HG03196 (cell line): ENCODE results near the gene STK24.
"Not testable (repeated sequence)": the region's sequence is repeated elsewhere in the genome, so short reads cannot be mapped to it uniquely, and the experiment has no call there.

Source experiments
- ATAC-seq: cut with Tn5 transposase; IDR thresholded peaks from one replicate; pipeline ENCODE4 v1.9.1; 2021; ENCODE audit not compliant: unreplicated experiment

The STK24 gene

DNA sequence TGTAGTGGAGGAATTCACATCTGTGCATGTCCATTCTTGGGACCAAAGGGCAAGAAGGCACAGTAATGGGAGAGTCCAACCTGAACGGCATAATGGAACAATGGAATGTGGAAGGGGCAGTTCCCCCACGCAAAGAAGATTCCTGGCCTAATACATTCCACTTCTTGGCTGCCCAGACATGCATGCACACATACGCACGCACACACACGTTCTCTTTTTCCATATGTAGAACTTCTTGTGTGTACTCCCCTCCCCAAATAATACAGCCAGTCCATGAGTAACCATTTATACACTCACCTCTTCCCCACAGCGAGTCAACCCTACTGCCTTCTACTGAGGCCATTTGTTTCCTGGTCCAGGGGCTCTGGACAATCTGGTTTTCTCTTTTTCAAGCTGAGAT lies 6.0 kb upstream of the STK24 start:
- ATAC-seq, result no peak

DNA sequence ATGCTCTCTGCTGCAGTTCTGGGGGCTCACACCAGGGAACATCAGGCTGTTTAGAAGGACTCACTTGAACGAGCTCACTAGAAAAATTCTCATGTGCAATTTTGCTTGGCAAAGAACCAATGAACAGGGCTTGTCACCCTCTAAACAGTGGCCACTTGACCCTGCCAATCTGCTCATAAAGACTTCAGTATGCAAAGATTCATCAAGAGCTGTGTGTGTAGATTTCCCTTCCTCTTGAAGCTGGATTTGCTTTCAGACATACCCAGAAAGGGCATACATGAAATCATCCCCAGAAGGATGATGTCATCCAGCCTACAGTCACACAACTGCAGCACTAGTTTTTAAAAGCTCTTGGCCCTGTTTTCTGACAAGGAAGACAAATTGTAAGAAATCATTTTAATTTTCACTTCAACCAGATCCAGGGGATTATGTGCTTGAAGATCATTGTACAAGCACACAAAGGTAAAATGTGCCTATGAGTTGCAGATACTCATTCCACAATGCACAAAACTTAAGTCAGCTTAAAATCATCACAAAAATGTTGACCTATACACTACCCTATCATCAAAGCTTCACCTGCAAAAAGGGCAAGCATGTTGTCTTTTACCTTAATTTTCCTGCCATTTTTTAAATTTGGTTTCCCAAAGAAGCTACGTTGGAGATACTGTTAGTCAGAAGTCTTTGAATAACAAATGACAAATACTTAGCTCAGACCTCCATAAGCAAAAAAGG lies 5.2 kb upstream of the STK24 start:
- ATAC-seq, result no peak

DNA sequence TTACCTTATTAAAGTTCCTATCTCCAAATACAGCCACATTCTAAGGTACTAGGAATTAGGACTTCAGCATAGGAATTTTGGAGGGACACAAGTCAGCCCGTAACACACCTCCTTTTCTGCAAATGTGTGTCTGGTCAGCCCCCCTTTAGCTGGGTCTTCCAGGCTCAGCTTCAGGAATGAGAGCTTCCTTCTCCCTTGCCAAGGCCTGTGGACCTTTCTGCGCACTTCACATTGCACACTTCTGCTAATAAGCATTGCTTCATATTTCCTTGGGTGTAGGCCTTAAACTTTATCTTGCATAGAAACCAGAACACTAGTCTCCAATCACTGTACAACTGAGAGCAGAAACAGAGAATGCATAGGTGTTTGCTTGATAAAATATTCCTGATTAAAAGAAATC lies 4.5 kb upstream of the STK24 start:
- no peak for ATAC-seq

DNA sequence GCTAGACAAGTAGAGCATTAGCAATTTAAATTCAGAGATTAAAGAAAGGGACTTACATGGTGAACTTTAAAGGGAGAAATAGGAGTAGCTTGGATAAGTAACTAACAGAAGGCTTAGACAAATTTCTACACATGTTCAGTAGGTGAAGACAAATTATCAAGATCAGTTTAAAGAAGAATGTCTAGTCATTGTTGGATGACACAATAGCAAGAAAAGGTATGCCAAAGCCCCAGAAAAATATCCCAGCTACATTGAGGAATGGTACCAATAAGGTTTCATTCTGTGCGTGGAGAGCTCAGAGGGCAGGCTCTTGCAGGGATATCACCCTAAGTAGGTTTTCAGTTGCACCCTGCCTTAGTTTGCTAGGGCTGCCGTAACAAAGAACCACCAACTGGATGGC lies 3.5 kb upstream of the STK24 start:
- no peak for ATAC-seq

DNA sequence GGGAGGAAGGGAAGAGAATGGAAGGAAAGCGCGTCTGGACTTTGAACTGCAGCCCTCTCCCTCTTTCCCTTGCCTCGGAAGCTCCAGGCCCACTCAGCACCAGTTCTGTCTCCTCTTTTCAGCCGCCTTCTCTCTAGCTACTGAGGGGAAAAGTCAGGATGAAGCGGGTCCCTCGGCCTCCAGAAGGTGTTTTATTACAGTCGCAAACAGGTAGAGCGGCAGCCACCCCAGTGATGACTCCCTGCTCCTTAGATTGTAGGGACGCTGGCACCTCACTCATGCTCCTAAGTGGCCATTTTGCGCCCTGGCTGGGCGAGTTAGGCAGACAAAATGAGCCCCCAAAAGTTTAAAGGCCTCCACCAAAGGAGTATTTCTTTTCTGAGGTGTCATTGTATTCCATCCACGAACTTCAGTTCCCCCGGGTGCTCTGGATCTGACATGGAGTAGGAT lies 954 bp upstream of the STK24 start:
- ATAC-seq, result no peak

DNA sequence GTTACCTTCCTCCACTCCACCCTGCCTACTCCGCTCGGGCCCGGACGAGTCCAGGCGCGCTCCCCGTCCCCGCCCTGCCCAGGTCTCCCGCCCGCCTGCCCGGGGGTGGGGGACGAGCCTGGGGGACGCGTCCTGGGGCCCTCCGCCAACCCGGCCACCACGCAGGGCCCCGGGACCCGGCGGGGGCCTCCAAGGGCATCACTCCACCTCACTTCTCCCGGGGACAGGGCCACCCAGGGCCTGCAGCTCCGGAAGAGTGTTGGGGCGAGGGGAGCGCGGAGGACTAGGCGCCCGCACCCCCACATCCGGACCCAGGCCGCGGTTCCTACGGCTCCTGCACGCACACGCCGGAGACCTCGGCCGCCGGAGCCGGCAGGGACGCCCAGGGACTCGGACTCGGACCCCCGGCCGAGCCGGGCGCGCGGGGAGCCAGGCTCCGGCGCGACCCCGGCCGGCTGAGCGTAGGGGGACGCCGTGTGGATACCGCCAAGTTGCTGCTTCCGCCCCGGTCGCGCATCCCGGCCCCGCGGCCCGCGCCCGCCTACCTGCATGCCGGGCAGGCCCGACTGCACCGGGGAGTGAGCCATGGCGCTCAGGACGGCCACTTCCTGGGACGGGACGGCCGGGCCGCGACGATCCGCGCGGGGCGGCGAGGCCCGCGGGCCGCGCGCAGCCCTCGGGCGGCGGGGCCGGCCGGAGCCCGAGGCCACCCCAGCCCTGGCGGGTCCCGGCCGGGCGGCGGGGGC lies 534 bp downstream of the STK24 start:
- peak; percentile 24 for ATAC-seq

DNA sequence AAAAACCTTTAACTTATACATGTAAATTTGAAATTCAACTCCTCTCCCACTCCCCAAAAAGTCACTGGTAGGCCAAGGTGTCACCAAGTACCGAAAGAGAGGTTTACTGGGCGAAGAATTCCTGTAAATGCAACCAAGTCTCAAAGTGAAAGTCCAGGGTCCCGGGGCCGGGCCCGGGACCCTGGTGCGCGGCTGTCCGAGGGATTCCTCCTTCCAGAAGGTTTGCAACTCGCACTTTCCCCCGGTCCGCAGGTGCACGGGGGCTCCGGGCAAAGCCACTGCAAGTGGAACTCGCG lies 1.1 kb downstream of the STK24 start:
- no peak for ATAC-seq

DNA sequence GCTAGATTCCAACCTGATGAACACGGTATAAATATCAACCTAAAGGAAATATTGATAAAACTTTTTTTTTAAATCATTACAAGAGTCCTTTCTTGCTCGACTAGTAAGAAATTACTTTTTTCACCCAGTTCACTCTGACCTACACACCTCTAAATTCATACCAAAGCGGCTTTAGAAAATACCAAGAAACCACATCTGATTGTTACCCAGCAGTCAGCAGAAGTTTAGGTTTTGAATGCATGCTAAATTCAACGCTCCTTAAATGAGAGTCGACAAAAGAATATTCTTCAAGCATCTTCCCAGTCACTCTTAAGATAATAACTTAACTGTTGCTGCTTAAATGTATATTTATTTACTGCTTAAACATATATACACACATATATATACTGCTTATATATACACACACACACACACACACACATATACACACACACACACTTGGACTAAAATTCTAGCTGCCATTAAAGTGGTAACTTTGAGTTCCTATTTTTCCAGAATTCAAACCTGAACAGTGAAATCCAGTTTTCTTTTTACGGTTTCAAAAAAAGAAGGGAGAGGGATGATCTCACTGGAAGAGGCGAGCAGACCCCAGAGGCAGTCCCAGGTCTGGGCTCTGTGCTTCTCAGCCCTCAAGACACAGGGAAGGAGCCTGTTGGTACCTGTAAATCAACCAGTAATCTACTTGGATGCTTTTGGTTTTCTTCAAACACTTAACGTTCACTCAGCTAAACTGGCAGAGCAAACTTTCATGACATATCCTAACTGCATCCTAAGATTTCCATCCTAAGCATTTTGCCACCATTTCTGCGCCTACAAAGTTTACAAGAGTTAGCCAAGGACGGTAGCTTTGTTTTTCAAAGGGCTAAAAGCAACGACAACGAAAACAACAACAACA lies 1.7 kb downstream of the STK24 start:
- no peak for ATAC-seq

DNA sequence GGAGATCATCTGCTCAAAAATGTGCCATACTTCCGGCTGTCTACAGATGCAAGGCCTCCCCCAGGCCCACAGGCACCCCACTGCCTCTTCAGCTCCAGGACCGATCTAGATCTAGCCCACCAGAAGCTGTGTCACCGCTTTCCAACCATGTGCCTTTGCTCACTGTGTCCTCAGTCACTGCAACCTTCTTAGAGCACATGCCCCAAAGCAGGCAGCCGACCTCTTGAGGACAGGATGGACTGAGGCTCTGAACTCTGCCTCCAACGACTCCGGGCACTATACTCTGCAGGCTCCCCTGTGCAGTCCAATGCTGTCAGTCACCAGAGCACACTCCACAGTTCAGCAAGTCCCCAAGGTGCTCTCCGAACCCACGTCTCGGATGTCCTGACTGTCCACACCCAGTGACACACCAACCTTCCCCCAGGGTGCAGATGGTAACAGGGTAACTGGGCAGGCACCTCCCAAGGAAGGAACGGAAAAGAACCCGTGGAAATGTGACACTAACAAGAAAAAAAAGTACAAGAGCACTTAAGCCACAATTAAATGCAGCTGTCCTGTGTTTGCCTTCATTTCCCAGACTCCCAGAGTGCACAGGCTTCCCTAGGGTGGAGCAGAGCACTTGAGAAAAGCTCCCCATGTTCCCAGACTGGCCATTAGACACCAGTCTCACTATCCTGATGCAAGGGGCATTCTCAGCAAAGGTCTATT lies 4.8 kb downstream of the STK24 start:
- no peak for ATAC-seq

DNA sequence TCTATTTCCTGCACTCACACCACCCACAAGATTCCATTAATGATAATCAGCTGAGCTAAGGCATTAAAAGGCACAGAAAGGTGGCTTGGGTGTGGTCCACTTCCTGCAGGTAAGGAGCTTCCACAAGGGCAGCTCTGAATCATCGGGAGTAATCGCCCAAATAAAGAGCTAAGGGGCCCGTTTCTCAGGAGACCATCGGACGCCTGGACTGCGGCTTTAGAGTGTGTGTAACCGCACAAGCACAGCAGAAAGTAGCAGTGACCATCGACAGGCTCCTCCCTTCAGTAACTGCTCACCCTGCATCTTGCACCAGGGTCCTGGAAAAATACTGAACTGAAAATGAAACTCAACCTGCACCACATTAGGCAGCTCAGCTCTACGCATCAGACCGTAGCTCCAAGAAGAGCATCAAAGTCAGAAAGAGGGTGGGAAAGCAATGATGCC lies 6.0 kb downstream of the STK24 start:
- peak; percentile 89 for ATAC-seq

DNA sequence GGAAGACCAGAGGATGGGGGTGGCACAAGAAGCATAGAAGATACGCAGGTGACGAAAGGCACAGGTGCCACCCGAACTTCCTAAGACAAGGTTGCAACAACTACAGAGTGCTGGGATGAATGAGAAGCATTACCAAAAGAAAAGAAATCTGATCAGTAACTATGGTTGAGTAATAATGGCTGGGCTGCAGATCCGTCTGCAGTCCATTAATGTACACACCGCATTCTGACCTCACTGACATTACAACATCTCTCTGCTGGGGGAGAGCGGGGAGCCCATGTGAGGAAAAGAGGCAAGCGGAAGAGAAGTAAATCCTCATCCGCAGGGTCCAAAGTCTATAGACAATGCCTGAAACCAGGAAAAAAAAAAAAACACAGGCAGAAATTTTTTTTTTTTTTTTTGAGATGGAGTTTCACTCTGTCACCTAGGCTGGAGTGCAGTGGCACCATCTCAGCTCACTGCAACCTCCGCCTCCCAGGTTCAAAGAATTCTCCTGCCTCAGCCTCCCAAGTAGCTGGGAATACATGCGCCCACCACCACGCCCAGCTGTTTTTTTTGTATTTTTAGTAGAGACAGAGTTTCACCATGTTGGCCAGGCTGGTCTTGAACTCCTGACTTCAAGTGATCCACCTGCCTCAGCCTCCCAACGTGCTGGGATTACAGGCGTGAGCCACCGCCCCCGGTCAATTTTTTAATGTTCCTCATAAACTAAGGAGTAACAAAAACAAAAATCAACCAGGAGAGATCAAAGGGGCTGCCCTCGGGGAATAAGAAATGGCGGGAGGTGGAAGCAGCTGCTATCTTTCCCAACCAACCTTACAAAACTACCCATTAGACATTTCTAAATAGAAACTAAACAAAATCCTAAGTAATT lies 7.2 kb downstream of the STK24 start:
- not testable (repeated sequence) for ATAC-seq

DNA sequence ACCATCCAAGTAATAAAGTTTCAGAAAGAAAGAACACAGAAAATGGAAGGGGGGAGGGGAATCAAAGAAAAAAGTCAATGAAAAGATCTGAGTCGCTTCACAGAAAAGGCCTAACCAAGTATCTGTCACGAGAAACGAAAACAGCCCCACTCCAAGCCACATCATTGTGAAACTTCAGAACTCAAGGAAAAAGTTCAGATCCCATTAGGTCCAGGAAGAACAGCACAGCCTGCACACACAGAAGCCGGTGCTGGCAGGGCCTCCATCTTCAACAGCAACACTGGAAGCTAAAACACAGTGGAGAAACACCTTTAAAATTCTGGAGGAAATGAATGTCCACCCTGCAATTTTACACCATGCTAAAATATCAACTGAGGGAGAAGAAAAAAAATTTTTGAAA lies 8.0 kb downstream of the STK24 start:
- ATAC-seq, result no peak

DNA sequence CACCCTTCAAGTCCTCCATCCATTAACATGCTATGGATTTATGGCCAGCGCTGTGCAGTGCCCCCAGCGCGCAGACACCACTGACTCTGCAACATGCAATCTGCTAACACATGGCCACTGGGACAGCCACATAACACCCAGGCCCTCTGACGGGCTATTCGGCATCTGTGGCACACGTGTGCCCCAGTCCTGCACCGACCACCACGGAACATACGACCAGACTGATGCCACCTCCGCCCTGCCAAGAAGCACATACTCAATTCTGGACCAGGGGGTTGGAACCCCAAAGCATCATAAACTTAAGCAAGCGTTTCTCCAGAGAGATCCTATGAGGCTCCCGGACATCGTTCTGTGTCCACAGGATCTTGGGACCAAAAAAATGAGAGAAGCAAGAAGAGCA lies 9.8 kb downstream of the STK24 start:
- ATAC-seq, result no peak

DNA sequence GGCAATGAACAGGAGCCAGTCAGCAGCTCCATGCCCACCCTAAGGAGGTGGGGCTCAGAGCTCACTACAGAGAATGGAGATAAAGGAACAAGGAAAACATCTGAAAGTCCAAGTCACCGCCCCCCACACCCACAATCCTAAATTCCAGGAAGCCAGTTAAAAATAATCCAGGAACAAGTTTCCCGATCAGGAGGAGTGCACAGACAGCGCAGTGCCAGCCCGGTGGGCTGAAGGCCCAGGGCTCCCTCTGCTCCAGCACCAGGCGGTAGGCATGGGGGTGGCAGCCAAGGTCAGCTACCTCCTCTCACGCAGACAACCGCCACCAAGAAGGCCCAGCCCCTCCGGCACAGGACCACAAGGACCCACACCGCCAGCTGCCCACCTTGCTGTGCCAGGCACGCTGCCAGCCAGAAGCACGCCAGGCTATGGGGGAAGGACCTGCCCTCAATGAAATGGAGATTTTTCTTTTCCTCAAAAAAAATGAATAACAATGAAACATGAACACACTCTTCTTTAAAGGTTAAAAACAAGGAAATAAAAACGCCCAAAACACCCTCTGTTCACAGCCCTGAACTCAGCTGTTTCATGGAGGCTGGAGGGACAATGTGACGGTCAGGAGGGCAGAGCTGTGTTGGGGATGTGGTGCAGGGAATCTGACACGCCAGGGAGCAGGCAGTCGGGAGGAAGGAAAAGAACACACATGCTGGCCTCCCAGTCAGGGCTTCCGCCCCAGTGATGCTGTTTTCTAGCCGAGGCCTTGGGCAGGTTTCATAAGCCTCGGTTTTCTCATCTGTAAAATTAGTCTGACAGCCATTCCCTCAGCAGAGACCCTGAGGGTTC lies 11.0 kb downstream of the STK24 start:
- no peak for ATAC-seq

DNA sequence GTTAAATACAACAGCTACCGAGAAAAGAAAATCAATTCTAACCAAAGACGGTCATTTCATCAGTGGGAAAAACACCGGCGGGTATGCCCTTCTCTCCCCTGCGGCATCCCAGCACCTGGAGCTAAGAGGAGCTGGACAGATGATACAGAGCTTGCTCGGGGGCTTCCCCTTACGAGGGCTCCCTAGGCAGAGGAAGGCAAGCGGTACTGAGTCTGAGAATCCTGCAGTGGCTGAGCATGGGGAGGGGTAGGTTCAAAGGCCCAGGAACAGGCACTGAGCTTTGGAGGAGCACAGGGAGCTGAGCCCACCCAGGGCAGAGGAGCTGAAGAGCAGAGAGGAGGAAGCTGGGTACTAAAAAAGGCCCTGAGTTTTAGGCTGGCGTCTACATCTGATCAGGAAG lies 12.7 kb downstream of the STK24 start:
- no peak for ATAC-seq

DNA sequence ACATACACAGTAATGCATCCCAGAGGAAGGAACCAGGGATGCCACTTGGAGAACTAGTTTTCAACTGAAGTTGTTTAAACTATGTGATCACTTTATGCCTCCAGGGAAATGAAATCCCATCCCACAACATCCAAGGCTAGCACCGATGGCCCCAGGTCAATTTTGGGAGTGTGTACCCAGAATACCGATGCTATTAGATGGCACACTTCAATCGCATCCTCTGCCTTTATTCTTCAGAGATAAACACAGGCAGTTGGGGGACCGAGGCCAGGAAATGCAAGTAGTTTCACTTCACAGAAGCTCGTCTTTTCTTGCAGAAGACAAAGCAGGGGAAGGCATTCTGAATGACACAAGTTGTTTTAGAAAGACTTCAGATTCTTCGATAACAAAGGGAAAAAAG lies 13.8 kb downstream of the STK24 start:
- peak; percentile 42 for ATAC-seq

DNA sequence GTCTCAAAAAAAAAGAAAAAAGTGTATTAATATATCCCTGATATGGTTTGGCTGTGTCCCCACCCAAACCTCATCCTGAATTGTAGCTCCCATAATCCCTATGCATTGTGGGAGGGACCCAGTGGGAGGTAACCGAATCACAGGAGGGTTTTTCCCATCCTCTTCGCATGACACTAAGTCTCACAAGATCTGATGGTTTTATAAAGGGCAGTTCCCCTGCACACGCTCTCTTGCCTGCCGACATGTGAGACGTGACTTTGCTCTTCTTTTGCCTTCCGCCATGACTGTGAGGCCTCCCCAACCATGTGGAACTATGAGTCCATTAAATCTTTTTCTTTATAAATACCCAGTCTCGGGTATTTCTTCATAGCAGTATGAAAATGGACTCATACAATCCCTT lies 17.7 kb downstream of the STK24 start:
- ATAC-seq, result no peak

DNA sequence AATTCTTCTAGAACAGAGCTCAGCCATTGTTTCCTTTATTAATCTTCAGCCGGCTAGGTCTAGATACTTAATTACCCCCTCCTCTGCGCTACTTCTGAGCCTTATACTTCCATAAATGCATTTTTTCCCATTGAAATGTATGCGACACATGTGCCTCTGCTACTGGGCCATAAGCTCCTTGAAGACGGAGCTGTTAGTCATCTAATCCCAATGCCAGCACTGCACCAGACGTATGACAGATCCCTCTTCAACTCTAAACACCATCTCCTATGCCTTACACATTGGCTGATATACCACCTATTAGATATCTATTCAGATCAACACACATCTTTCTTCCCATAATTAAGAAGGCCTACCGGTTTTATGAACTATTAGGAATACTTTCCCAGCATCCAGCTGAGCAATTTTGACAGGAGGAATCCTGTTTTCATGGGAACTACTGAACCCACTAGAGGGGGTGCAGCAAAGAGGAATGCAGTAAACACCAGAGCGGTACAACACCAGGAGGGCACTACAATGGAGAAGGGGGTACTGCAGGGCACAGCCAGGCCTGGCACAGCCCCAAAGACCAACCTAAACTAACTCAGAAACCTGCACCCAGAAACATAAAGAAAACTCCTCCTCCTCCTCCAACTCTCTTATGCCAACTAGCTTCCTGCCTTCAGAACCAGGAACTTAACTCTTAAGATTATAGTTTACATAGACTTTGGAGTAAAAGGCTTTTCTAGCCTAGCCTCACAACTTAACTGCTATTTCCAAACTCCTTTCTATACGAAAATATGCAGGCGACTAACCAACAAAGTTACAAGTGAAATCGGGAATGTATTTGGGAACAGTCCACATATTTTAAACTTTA lies 18.7 kb downstream of the STK24 start:
- ATAC-seq, result no peak
